ENCODE measurements around the gene SLC7A4. TPM values are rescaled to one million over a fixed set of nuclear protein-coding genes. Genes with fewer than 3 reads are reported as not detected.
"Not testable (repeated sequence)": the region's sequence is repeated elsewhere in the genome, so short reads cannot be mapped to it uniquely, and the experiment has no call there.

SLC7A4 gene
- total and polyA plus RNA-seq, 7 donors: 0.16 to 2.6 (median 0.59) TPM; not detected in 1

GRCh38 chr22:21068681-21069276 is 36.4 kb upstream of the SLC7A4 start:
- no peaks in the 10 kb centered on the region for H3K36me3 ChIP-seq
- H3K27me3 ChIP-seq: no peaks in the 10 kb centered on the region
- no peak for DNase-seq
- H3K27ac ChIP-seq: no peak overlapping the region
- intact Hi-C loops (cut with DNase I): no loop called here
- H3K9me3 ChIP-seq: no peaks in the 10 kb centered on the region
- H3K4me1 ChIP-seq: no peaks in the 10 kb centered on the region
- 78 to 82% methylated on average over 4 of the region's 4 CpGs for WGBS, 2 donors
- no peak overlapping the region for H3K4me3 ChIP-seq
- no peak for TF ChIP-seq POLR2A (IDR thresholded peaks at IDR 0.05)
- TF ChIP-seq EP300 (IDR thresholded peaks at IDR 0.05): no peak
- no peak for TF ChIP-seq POLR2AphosphoS5 (IDR thresholded peaks at IDR 0.05)
- TF ChIP-seq CTCF (IDR thresholded peaks at IDR 0.05): no peak

- Histone ChIP-seq H3K27ac (no peak overlapping the region), H3K27me3 (no peaks in the 10 kb centered on the region), H3K4me3 (no peak overlapping the region), H3K9me3 (no peaks in the 10 kb centered on the region), H3K36me3 (no peaks in the 10 kb centered on the region), H3K4me1 (no peaks in the 10 kb centered on the region)
- intact Hi-C loops (cut with DNase I): no loop called here
- DNase-seq: no peak
- TF ChIP-seq CTCF (IDR thresholded peaks at IDR 0.05) (no peak), POLR2A (IDR thresholded peaks at IDR 0.05) (no peak), POLR2AphosphoS5 (IDR thresholded peaks at IDR 0.05) (no peak), EP300 (IDR thresholded peaks at IDR 0.05) (no peak)
- WGBS, 2 donors: 90% methylated on average over 12 of the region's 12 CpGs
Observed at GRCh38 chr22:21067901-21068680, 35.7 kb upstream of the SLC7A4 start.

GRCh38 chr22:21067075-21067900 is 34.9 kb upstream of the SLC7A4 start:
- Histone ChIP-seq H3K9me3 (no peaks in the 10 kb centered on the region), H3K4me3 (no peak overlapping the region), H3K27ac (no peak overlapping the region), H3K36me3 (no peaks in the 10 kb centered on the region), H3K27me3 (no peaks in the 10 kb centered on the region), H3K4me1 (no peaks in the 10 kb centered on the region)
- intact Hi-C loops (cut with DNase I): no loop called here
- DNase-seq: peak; percentile 53
- TF ChIP-seq EP300 (IDR thresholded peaks at IDR 0.05) (no peak), POLR2A (IDR thresholded peaks at IDR 0.05) (no peak), POLR2AphosphoS5 (IDR thresholded peaks at IDR 0.05) (no peak), CTCF (IDR thresholded peaks at IDR 0.05) (no peak)
- WGBS, 2 donors: 87 to 92% methylated on average over 28 of the region's 28 CpGs

- no peaks in the 10 kb centered on the region for H3K4me1 ChIP-seq
- WGBS, 2 donors: 44 to 67% methylated on average over 13 of the region's 13 CpGs
- no peaks in the 10 kb centered on the region for H3K9me3 ChIP-seq
- no peak overlapping the region for H3K4me3 ChIP-seq
- no peaks in the 10 kb centered on the region for H3K27me3 ChIP-seq
- DNase-seq: peak; percentile 35
- TF ChIP-seq CTCF (IDR thresholded peaks at IDR 0.05) (no peak), POLR2AphosphoS5 (IDR thresholded peaks at IDR 0.05) (no peak), POLR2A (IDR thresholded peaks at IDR 0.05) (no peak), EP300 (IDR thresholded peaks at IDR 0.05) (no peak)
- H3K27ac ChIP-seq: no peak overlapping the region
- intact Hi-C loops (cut with DNase I): no loop called here
- H3K36me3 ChIP-seq: no peaks in the 10 kb centered on the region
Observed at GRCh38 chr22:21064917-21065864, 32.8 kb upstream of the SLC7A4 start.

- WGBS, 2 donors: 77 to 81% methylated on average over 11 of the region's 11 CpGs
- H3K4me1 ChIP-seq; H3K4me3 ChIP-seq; H3K27me3 ChIP-seq; DNase-seq; H3K9me3 ChIP-seq; intact Hi-C loops (cut with DNase I); H3K36me3 ChIP-seq; H3K27ac ChIP-seq: not testable (repeated sequence)
Observed at GRCh38 chr22:21064425-21064824, 32.1 kb upstream of the SLC7A4 start.

- H3K4me1 ChIP-seq; H3K27me3 ChIP-seq; H3K27ac ChIP-seq; H3K4me3 ChIP-seq; H3K9me3 ChIP-seq; DNase-seq; intact Hi-C loops (cut with DNase I); H3K36me3 ChIP-seq: not testable (repeated sequence)
- 94 to 95% methylated on average over 18 of the region's 18 CpGs for WGBS, 2 donors
Observed at GRCh38 chr22:21061660-21062321, 29.4 kb upstream of the SLC7A4 start.
